Adrenal gland (tissue), 12 donors: ENCODE data around the gene MAGIX. TPM values are rescaled to one million over a fixed set of nuclear protein-coding genes. Genes with fewer than 3 reads are reported as not detected.
"Not testable (repeated sequence)": the region's sequence is repeated elsewhere in the genome, so short reads cannot be mapped to it uniquely, and the experiment has no call there.

Experiments used
- DNase-seq, 7 donors: peaks; one replicate each; pipeline ENCODE4 v3.0.0-alpha.2; 2019 to 2020
- H3K27ac ChIP-seq, 5 donors: fragments of 200-600 bp; sonication (generic) in 4 of 5; 1 replicate in 3 of 5; 2 replicates in 2 of 5; pipeline versions ENCODE4 v1.5.1 to v1.8.0; 2016 to 2020; ENCODE audit warnings: mild to moderate bottlenecking in 1 of 5
- H3K27me3 ChIP-seq: fragments of 200-600 bp; 2 replicates; pipeline ENCODE4 v1.8.0; 2021
- H3K36me3 ChIP-seq, 2 donors: fragments of 200-600 bp; replicated peaks in 1 of 2; 1 replicate in 1 of 2; 2 replicates in 1 of 2; pipeline versions ENCODE4 v1.5.1 to v1.8.0; 2018 to 2022
- H3K4me1 ChIP-seq, 2 donors: fragments of 200-600 bp; replicated peaks in 1 of 2; 1 replicate in 1 of 2; 2 replicates in 1 of 2; pipeline versions ENCODE4 v1.5.1 to v1.8.0; 2018 to 2021
- H3K4me3 ChIP-seq, 4 donors: fragments of 200-600 bp; sonication (generic) in 3 of 4; one replicate each; pipeline ENCODE4 v1.5.1; 2016 to 2018
- H3K9me3 ChIP-seq, 3 donors: fragments of 200-600 bp; sonication (generic) in 1 of 3; replicated peaks in 1 of 3; 1 replicate in 2 of 3; 2 replicates in 1 of 3; pipeline versions ENCODE4 v1.5.1 to v1.8.0; 2016 to 2021
- POLR2A ChIP-seq, 2 donors: fragments of 450-650 bp; IDR thresholded peaks; one replicate each; pipeline ENCODE4 v1.6.1; 2017; ENCODE audit warnings: antibody characterized with exemption in 2 of 2, mild to moderate bottlenecking in 2 of 2, moderate library complexity in 1 of 2
- WGBS, 4 donors: extraction: QIAGEN DNeasy Blood & Tissue Kit in 2 of 4; methylation state at CpG; one replicate each; pipeline versions ENCODE4 v1.1.5 to v1.1.7; 2013 to 2017; 5-methylcytosine and 5-hydroxymethylcytosine counted together
- intact Hi-C, 2 donors: fragments of 100-400 bp; cut with DNase I; formaldehyde crosslinking; loops; one replicate each; pipeline versions ENCODE4 v1.14.1 to v1.15.0; 2022 to 2023
- polyA plus RNA-seq, 3 donors: library from polyadenylated mRNA; stranded (reverse); fragments of 200-250 nt in 2 of 3; fragments of 350-450 nt in 1 of 3; fragmentation: Illumina TruSeq in 1 of 3; extraction: RNeasy Lipid Tissue Mini Kit (QIAGEN cat#74804) in 1 of 3; gene quantifications; one replicate each; pipeline ENCODE4 v1.2.3, GENCODE V29; 2013 to 2014
- total RNA-seq, 9 donors: library from RNA; depleted of rRNA in 4 of 9; stranded (reverse); fragments of >200 nt in 4 of 9; fragments of 120-200 nt in 1 of 9; fragmentation: NEBNext Ultra II Directional in 1 of 9; extraction: Animal tissue kit (Norgen Biotek cat#: 25700) in 1 of 9; gene quantifications; one replicate each; pipeline versions ENCODE4 v1.1.0 to v1.2.4, GENCODE V29; 2013 to 2023
- TF ChIP-seq, protein P1 (sequence below), 6 experiments: fragments of 450-650 bp in 4 of 6; fragments of 200-600 bp in 2 of 6; sonication (generic) in 1 of 6; IDR thresholded peaks; 1 replicate in 5 of 6; 2 replicates in 1 of 6; pipeline versions ENCODE4 v1.5.1 to v1.8.0; 2016 to 2021; ENCODE audit warnings: antibody characterized with exemption in 6 of 6, mild to moderate bottlenecking in 2 of 6, moderate library complexity in 1 of 6
- donor health status: healthy with polysubstance abuse.
- donor health status: Bipolar disorder and iron deficiency.
- donor health status: DM: yes; HTN: yes; CAD: no.
- donor health status: DM: no; HTN: no; CAD: no.
- donor health status: DM: no; HTN: no; CAD: no.
- donor health status: DM: yes; HTN: yes; CAD: no.

The MAGIX gene
- total and polyA plus RNA-seq, 12 donors, result 0.59 to 16.2 (median 3.2) TPM

DNA sequence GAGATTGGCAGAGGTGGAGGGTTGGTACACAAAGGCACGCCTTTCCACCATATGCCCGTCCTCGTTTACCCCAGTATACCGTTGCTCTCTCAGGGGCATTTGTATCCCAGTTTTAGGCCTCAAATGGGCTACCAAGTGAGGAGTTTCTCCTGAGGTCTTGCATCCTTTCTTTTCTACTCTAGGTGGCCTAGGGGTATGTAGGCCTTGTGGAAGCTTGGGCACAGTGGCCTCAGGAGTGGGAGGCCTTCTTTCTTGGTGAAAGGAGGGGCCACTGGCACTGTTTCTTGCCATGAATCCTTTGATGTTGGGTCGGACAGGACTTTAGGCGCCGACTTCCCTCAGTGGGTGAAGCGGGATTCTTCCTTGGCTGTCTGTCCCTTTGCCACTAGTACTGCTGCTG is 15.3 kb upstream of the MAGIX start:
- Histone ChIP-seq H3K9me3 (no peaks in the 10 kb centered on the region), H3K27me3 (no peaks in the 10 kb centered on the region), H3K4me1 (no peaks in the 10 kb centered on the region), H3K4me3 (no peak overlapping the region), H3K27ac (no peak overlapping the region), H3K36me3 (no peaks in the 10 kb centered on the region)
- no peak for DNase-seq
- no peak for TF ChIP-seq POLR2A (IDR thresholded peaks at IDR 0.05)
- TF ChIP-seq, protein P1, sequence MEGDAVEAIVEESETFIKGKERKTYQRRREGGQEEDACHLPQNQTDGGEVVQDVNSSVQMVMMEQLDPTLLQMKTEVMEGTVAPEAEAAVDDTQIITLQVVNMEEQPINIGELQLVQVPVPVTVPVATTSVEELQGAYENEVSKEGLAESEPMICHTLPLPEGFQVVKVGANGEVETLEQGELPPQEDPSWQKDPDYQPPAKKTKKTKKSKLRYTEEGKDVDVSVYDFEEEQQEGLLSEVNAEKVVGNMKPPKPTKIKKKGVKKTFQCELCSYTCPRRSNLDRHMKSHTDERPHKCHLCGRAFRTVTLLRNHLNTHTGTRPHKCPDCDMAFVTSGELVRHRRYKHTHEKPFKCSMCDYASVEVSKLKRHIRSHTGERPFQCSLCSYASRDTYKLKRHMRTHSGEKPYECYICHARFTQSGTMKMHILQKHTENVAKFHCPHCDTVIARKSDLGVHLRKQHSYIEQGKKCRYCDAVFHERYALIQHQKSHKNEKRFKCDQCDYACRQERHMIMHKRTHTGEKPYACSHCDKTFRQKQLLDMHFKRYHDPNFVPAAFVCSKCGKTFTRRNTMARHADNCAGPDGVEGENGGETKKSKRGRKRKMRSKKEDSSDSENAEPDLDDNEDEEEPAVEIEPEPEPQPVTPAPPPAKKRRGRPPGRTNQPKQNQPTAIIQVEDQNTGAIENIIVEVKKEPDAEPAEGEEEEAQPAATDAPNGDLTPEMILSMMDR (IDR thresholded peaks at IDR 0.05), result no peak
- intact Hi-C loops, result no loop called here
- 79 to 94% (median 88%) methylated on average over 8 of the region's 8 CpGs for whole genome bisulfite sequencing, 4 donors

DNA sequence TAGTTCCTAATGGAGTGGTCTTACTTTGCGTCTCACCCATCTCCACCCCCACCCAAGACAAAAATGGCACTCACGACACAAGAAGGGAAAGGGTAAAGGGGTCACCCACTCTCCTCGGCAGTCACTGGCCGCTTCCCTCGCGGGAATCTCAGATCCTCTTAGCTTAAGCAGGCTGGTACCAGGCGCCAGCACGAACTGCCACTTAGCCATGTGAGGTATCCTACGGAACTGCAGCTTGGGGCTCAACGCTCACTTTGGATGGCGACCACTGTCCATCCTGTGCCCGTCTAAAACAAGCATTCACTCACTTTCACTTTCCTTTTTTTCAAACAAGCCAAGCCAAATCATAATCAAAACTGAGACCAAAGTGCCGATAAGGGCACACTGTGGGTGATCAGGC is 14.6 kb upstream of the MAGIX start:
- intact Hi-C loops, result no loop called here
- Histone ChIP-seq H3K27ac (no peak overlapping the region), H3K4me3 (no peak overlapping the region), H3K4me1 (no peaks in the 10 kb centered on the region), H3K36me3 (no peaks in the 10 kb centered on the region), H3K27me3 (no peaks in the 10 kb centered on the region), H3K9me3 (no peaks in the 10 kb centered on the region)
- WGBS, 4 donors, result 83 to 93% (median 90%) methylated on average over 11 to 13 of the region's 13 CpGs
- no peak for DNase-seq
- no peak for TF ChIP-seq POLR2A (IDR thresholded peaks at IDR 0.05)
- TF ChIP-seq, protein P1 (IDR thresholded peaks at IDR 0.05), result no peak

DNA sequence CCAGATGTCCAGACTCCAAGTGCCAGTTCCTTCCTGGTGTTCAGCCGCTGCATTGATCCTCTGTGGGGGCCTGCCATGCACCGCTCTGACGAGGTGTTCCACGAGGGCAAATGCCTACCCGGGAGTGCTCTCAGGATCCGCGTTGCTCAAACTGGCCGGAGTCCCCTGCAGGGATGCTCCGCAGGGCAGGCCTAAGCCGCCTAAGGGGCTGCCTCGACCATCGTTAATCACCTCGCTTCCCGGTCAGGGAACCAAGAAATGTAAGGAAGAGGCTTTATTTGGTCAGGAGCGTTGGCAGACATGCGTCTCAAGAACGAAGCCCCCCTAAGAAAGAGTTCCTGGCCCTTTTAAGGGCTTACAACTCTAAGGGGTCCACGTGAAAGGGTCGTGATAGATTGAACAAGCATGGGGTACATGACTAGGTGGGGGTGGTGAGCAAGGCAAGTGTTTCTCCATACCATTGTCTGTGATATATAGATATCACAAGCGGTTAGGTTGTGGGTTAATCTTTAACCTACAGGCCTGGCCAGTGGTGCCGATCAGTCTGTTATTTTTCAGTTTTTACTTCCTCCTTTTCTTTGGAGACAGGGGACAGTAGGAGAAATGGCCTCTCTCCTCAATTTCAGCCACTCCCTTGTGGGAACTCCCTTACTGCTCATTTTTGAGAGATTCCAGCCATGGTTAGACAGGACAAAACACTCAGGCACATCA is 14.0 kb upstream of the MAGIX start:
- intact Hi-C loops, H3K27ac ChIP-seq, DNase-seq, H3K4me1 ChIP-seq, H3K9me3 ChIP-seq, H3K27me3 ChIP-seq, H3K4me3 ChIP-seq, H3K36me3 ChIP-seq: not testable (repeated sequence)
- 73 to 87% (median 81%) methylated on average over 4 to 21 of the region's 21 CpGs for WGBS, 4 donors

DNA sequence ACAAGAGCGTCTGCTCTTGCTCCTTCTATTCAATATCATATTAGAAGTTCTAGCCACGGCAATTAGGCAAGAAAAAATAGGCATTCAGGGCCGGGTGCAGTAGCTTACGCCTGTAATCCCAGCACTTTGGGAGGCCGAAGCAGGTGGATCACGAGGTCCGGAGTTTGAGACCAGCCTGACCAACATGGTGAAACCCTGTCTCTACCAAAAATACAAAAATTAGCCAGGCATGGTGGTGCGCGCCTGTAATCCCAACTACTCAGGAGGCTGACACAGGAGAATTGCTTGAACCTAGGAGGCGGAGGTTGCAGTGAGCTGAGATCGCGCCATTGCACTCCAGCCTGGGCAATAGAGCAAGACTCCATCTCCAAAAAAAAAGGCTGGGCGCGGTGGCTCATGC is 13.3 kb upstream of the MAGIX start:
- H3K27ac ChIP-seq, intact Hi-C loops, H3K4me1 ChIP-seq, DNase-seq, H3K9me3 ChIP-seq, H3K4me3 ChIP-seq, H3K27me3 ChIP-seq, H3K36me3 ChIP-seq: not testable (repeated sequence)
- WGBS, 4 donors, result 90 to 97% (median 91%) methylated on average over 12 to 14 of the region's 14 CpGs

DNA sequence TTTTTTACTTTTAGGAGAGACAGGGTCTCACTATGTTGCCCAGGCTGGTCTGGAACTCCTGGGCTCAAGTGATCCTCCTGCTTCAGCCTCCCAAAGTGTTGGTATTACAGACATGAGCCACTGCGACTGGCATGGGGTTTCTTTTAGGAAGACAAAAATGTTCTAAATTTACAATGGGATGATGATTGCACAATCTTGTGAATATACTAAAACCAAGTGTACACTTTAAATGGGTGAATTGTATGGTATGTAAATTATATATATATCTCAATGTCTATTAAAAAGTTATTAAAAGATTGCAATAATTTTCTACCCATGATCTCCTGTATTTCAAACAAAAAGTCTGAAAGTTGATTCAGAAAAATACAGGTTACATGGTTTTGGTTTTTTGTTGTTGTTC is 9.1 kb upstream of the MAGIX start:
- intact Hi-C loops, result no loop called here
- WGBS, 4 donors, result 76 to 93% (median 84%) methylated on average over 1 of the region's 1 CpG
- Histone ChIP-seq H3K36me3 (no peaks in the 10 kb centered on the region), H3K4me1 (no peaks in the 10 kb centered on the region), H3K27ac (no peak overlapping the region), H3K27me3 (no peaks in the 10 kb centered on the region), H3K4me3 (no peak overlapping the region), H3K9me3 (no peaks in the 10 kb centered on the region)
- DNase-seq, result no peak
- TF ChIP-seq, protein P1 (IDR thresholded peaks at IDR 0.05), result no peak
- no peak for TF ChIP-seq POLR2A (IDR thresholded peaks at IDR 0.05)
